Adrenal gland (tissue), 12 donors: Measurements from ENCODE around the gene MAP2K4. TPM values are rescaled to one million over a fixed set of nuclear protein-coding genes. Genes with fewer than 3 reads are reported as not detected.
"Not testable (repeated sequence)": the region's sequence is repeated elsewhere in the genome, so short reads cannot be mapped to it uniquely, and the experiment has no call there.

ENCODE experiments used
- DNase-seq, 7 donors: peaks; one replicate each; pipeline ENCODE4 v3.0.0-alpha.2; 2019 to 2020
- H3K27ac ChIP-seq, 5 donors: fragments of 200-600 bp; sonication (generic) in 4 of 5; 1 replicate in 3 of 5; 2 replicates in 2 of 5; pipeline versions ENCODE4 v1.5.1 to v1.8.0; 2016 to 2020; ENCODE audit warnings: mild to moderate bottlenecking in 1 of 5
- H3K27me3 ChIP-seq: fragments of 200-600 bp; 2 replicates; pipeline ENCODE4 v1.8.0; 2021
- H3K36me3 ChIP-seq, 2 donors: fragments of 200-600 bp; replicated peaks in 1 of 2; 1 replicate in 1 of 2; 2 replicates in 1 of 2; pipeline versions ENCODE4 v1.5.1 to v1.8.0; 2018 to 2022
- H3K4me1 ChIP-seq, 2 donors: fragments of 200-600 bp; replicated peaks in 1 of 2; 1 replicate in 1 of 2; 2 replicates in 1 of 2; pipeline versions ENCODE4 v1.5.1 to v1.8.0; 2018 to 2021
- H3K4me3 ChIP-seq, 4 donors: fragments of 200-600 bp; sonication (generic) in 3 of 4; one replicate each; pipeline ENCODE4 v1.5.1; 2016 to 2018
- H3K9me3 ChIP-seq, 3 donors: fragments of 200-600 bp; sonication (generic) in 1 of 3; replicated peaks in 1 of 3; 1 replicate in 2 of 3; 2 replicates in 1 of 3; pipeline versions ENCODE4 v1.5.1 to v1.8.0; 2016 to 2021
- CTCF ChIP-seq, 6 experiments: fragments of 450-650 bp in 4 of 6; fragments of 200-600 bp in 2 of 6; sonication (generic) in 1 of 6; IDR thresholded peaks; 1 replicate in 5 of 6; 2 replicates in 1 of 6; pipeline versions ENCODE4 v1.5.1 to v1.8.0; 2016 to 2021; ENCODE audit warnings: antibody characterized with exemption in 6 of 6, mild to moderate bottlenecking in 2 of 6, moderate library complexity in 1 of 6
- POLR2A ChIP-seq, 2 donors: fragments of 450-650 bp; IDR thresholded peaks; one replicate each; pipeline ENCODE4 v1.6.1; 2017; ENCODE audit warnings: antibody characterized with exemption in 2 of 2, mild to moderate bottlenecking in 2 of 2, moderate library complexity in 1 of 2
- WGBS, 4 donors: extraction: QIAGEN DNeasy Blood & Tissue Kit in 2 of 4; methylation state at CpG; one replicate each; pipeline versions ENCODE4 v1.1.5 to v1.1.7; 2013 to 2017; 5-methylcytosine and 5-hydroxymethylcytosine counted together
- intact Hi-C, 2 donors: fragments of 100-400 bp; cut with DNase I; formaldehyde crosslinking; loops; one replicate each; pipeline versions ENCODE4 v1.14.1 to v1.15.0; 2022 to 2023
- polyA plus RNA-seq, 3 donors: library from polyadenylated mRNA; stranded (reverse); fragments of 200-250 nt in 2 of 3; fragments of 350-450 nt in 1 of 3; fragmentation: Illumina TruSeq in 1 of 3; extraction: RNeasy Lipid Tissue Mini Kit (QIAGEN cat#74804) in 1 of 3; gene quantifications; one replicate each; pipeline ENCODE4 v1.2.3, GENCODE V29; 2013 to 2014
- total RNA-seq, 9 donors: library from RNA; depleted of rRNA in 4 of 9; stranded (reverse); fragments of >200 nt in 4 of 9; fragments of 120-200 nt in 1 of 9; fragmentation: NEBNext Ultra II Directional in 1 of 9; extraction: Animal tissue kit (Norgen Biotek cat#: 25700) in 1 of 9; gene quantifications; one replicate each; pipeline versions ENCODE4 v1.1.0 to v1.2.4, GENCODE V29; 2013 to 2023
- donor health status: healthy with polysubstance abuse.
- donor health status: Bipolar disorder and iron deficiency.
- donor health status: DM: yes; HTN: yes; CAD: no.
- donor health status: DM: no; HTN: no; CAD: no.
- donor health status: DM: no; HTN: no; CAD: no.
- donor health status: DM: yes; HTN: yes; CAD: no.

MAP2K4 gene
- total and polyA plus RNA-seq, 12 donors = 12.5 to 55.7 (median 32.0) TPM

DNA sequence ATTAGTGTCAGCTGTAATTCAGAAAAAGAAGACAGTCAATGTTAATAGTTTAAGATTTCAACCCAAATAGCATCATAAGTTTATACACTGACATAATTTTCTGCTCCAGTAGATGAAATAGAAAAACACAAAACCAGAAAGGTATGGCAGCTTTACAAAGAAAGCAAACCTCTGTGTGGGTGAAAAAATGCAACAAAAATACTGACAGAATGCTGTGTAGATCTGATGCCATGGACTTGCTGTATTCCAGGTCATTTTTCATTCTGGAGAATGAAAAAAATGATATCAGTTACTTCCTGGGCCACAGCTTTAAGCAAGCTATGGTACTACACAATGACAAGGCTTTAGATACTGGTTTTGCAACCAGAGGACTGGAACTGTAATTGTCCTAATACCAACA is 116.0 kb downstream of the MAP2K4 start:
- Histone ChIP-seq H3K36me3 (peaks cover 0 to 6% of the 10 kb centered on the region in 2 donors), H3K4me1 (no peaks in the 10 kb centered on the region), H3K9me3 (no peaks in the 10 kb centered on the region), H3K27ac (no peak overlapping the region), H3K27me3 (no peaks in the 10 kb centered on the region), H3K4me3 (no peak overlapping the region)
- DNase-seq = no peak
- intact Hi-C loops = no loop called here
- TF ChIP-seq POLR2A (IDR thresholded peaks at IDR 0.05) (no peak), CTCF (IDR thresholded peaks at IDR 0.05) (no peak)

GRCh38 chr17:12137859-12138258 is 117.2 kb downstream of the MAP2K4 start:
- Histone ChIP-seq H3K27ac (no peak overlapping the region), H3K9me3 (no peaks in the 10 kb centered on the region), H3K36me3 (peaks cover 0 to 17% of the 10 kb centered on the region in 2 donors), H3K4me1 (no peaks in the 10 kb centered on the region), H3K27me3 (no peaks in the 10 kb centered on the region), H3K4me3 (no peak overlapping the region)
- intact Hi-C loops = no loop called here
- DNase-seq = no peak
- 98 to 100% (median 98%) methylated on average over 1 of the region's 1 CpG for WGBS, 4 donors
- no peak for TF ChIP-seq CTCF (IDR thresholded peaks at IDR 0.05)
- no peak for TF ChIP-seq POLR2A (IDR thresholded peaks at IDR 0.05)

DNA sequence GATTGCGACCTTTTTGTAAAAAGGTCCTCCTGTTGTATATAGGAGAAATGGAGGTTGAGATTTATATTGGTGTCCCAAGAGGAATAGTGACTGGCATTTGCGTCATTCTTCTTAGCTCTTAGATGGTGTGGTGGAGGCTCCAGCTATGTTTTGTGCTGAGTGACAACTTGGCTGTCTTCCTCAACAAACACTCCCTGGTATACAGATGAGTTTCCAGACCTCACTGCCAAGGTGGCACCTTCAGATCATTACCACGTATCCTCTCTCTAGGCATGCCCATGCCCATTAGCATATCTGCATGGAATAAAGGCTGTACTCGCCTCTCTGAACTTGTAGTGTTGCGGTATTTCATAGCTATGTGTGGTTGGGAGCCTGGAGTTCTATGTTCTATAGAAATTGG is 120.0 kb downstream of the MAP2K4 start:
- Histone ChIP-seq H3K27ac (no peak overlapping the region), H3K4me1 (no peaks in the 10 kb centered on the region), H3K27me3 (no peaks in the 10 kb centered on the region), H3K36me3 (peaks cover 0 to 17% of the 10 kb centered on the region in 2 donors), H3K4me3 (no peak overlapping the region), H3K9me3 (no peaks in the 10 kb centered on the region)
- TF ChIP-seq CTCF (IDR thresholded peaks at IDR 0.05) = no peak
- no peak for TF ChIP-seq POLR2A (IDR thresholded peaks at IDR 0.05)
- intact Hi-C loops = no loop called here
- no peak for DNase-seq
- 86 to 97% (median 94%) methylated on average over 5 of the region's 5 CpGs for WGBS, 4 donors

DNA sequence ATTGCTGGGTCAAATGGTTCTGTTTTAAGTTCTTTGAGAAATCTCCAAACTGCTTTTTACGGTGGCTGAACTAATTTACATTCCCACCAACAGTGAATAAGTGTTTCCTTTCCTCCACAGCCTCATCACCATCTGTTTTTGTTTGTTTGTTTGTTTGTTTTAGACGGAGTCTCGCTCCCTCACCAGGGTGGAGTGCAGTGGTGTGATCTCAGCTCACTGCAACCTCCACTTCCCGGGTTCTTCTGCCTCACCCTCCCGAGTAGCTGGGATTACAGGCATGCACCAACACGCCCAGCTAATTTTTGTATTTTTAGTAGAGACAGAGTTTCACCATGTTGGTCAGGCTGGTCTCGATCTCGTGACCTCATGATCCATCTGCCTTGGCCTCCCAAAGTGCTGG is 141.5 kb downstream of the MAP2K4 start:
- H3K27me3 ChIP-seq, H3K27ac ChIP-seq, H3K4me1 ChIP-seq, H3K4me3 ChIP-seq, DNase-seq, H3K9me3 ChIP-seq, H3K36me3 ChIP-seq: not testable (repeated sequence)
- 48 to 57% (median 52%) methylated on average over 8 of the region's 8 CpGs for WGBS, 4 donors
- intact Hi-C loops = loop anchor here in 1 of 2 donors (10.0 kb wide), 1 partner anchor 627 kb away; no protein-coding TSS in a partner anchor

DNA sequence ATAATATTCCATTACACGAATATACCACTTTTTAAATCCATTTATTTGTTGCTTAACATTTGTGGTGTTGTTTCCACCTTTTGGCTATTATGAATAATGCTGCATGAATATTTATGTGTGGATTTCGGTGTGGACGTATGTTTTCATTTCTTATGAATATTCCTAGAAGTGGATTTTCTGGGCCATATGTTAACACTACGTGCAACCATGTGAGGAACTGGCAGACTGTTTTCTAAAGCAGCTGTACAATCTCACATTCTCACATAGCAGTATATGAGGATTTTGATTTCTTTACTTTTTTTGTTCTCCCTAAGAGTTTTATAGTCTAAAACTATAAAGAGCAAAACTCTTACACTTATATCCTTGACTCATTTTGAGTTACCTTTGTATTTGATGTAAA is 143.4 kb downstream of the MAP2K4 start:
- peaks cover 0 to 4% (median 0%) of the 10 kb centered on the region in 3 donors for H3K9me3 ChIP-seq
- no peak overlapping the region for H3K4me3 ChIP-seq
- H3K27ac ChIP-seq = no peak overlapping the region
- TF ChIP-seq CTCF (IDR thresholded peaks at IDR 0.05) (no peak), POLR2A (IDR thresholded peaks at IDR 0.05) (no peak)
- intact Hi-C loops = loop anchor here in 1 of 2 donors (10.0 kb wide), 1 partner anchor 629 kb away; no protein-coding TSS in a partner anchor
- WGBS, 4 donors = 82 to 92% (median 89%) methylated on average over 4 of the region's 4 CpGs
- H3K27me3 ChIP-seq = no peaks in the 10 kb centered on the region
- no peak for DNase-seq
- no peaks in the 10 kb centered on the region for H3K4me1 ChIP-seq
- no peaks in the 10 kb centered on the region for H3K36me3 ChIP-seq
